Activated CD8-positive, alpha-beta memory T cell treated with anti-CD3 and anti-CD28 coated beads for 36 hours (primary cell): ENCODE measurements around the gene SHOC2. TPM values are rescaled to one million over a fixed set of nuclear protein-coding genes. Genes with fewer than 3 reads are reported as not detected.

Experiments used
- CTCF ChIA-PET: fragments of 350-600 bp; sonication (Branson Sonifier 250); formaldehyde crosslinking; loops from one replicate; lab custom pipeline; 2021; ENCODE audit warnings: antibody characterized with exemption; lab: Charles Lee
- POLR2A ChIA-PET: fragments of 350-600 bp; sonication (Branson Sonifier 250); formaldehyde crosslinking; loops from one replicate; lab custom pipeline; 2021; ENCODE audit warnings: antibody characterized with exemption; lab: Charles Lee
- total RNA-seq, 2 experiments: library from RNA; stranded (reverse); gene quantifications; one replicate each; pipeline ENCODE4 v1.2.3, GENCODE V29; 2021

The SHOC2 gene
- total RNA-seq, 2 experiments from 2014 or later = 51.3 to 51.4 TPM

DNA sequence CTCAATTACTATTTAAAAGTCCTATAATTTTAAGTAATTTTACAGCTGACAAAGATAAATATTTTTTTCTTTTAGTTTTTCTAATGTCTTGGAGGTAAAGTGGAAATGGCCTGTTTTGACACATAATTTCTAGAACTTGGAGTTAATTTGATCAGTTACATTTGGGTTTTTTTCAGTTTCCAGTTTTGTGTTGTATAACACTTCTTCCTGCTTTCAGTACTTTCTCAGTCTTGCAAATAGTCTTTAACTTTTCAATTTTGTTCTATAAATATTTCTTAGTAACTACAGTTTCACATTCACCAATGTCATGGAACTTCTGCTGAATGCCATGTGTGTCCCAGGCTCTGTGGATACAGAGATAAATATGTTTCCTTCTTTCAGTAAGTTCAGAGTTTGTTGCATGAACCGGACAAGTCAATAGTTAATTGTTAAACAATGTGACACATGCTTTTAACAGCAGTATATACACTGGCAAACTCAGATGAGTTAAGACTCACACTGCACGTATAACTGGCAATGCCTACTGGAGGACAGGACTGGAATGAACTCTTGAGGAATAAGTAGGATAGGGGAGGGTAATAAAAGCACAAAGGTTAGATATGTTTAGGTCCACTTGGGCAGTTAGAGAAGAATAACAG lies 4.6 kb downstream of the SHOC2 start:
- ChIA-PET CTCF (no interaction called here), POLR2A (no interaction called here)

DNA sequence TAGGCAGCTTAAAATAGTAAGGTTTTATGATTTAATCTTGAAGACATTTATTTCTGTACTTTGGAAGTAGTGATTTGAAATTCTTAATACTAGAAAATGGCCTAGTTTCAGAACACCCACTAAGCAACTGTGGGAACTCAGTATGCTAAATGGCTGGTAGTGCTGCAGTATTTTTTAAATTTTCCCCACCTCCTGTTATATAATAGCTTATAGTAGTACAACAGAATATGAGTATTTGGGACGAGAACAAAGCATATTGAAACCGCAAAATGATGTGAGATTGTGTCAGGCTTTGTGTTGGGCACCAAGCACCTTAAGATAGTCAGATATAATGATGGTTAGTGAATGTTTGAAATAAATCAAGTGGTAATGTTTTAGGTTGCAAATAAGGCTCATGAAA lies 8.1 kb downstream of the SHOC2 start:
- ChIA-PET CTCF (no interaction called here), POLR2A (no interaction called here)

DNA sequence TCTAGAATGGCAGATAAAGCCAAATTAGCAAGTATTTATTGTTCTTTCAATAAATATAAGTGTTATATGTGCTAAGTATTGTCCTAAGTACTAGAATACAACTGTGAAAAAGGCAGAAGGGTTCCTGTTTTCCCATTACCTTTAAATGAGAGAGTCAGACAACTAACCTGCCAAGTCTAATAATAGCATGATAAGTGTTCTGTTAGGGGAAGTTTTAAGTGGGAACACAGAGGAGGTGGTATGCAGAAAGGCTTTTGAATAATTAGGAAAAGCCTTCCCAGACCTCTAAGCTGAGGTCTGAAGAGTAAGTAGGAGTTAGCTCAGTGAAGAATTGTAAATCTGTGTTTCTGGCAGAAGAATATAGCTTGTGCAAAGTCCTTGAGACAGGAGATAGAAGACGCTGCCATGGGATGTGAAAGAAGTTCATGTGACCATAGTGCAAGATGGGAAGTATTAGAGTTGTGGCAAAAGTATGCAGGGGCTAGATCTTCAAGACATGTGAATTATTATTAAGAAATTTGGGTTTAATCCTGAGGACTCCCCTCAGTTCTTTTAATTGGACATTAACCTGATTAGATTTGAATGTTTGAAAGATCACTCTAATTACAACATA lies 12.5 kb downstream of the SHOC2 start:
- ChIA-PET POLR2A (no interaction called here), CTCF (no interaction called here)

DNA sequence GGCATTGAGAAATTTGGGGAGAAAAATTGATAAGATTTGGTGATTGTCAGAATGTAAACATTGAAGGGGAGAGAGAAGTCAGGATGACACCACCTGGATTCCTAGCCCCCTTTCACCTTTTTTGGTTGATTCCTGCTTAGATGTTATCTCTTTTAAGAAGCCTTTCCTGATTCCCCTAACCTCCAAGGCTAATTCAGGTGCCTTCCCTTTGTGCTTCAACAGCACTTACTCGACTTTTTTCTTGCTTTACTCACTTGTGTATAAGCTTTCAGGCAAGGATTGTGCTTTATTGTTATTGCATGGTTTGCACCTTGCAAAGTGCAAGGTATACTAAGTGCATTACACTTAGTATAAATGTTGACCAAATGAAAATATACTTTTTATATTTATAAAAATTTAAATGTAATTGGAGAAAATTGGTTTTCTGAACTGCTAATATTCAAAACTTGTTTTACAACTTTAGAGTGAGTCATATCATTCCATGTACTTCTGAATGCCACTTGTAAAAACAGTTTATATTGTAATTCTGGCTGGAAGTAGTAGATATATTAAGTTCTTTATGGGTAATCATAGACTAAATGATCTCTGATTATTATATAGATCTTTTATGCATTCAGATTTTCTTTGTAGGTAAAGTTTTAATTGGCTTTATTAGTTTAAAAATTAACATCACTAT lies 13.2 kb downstream of the SHOC2 start:
- POLR2A ChIA-PET = no interaction called here

DNA sequence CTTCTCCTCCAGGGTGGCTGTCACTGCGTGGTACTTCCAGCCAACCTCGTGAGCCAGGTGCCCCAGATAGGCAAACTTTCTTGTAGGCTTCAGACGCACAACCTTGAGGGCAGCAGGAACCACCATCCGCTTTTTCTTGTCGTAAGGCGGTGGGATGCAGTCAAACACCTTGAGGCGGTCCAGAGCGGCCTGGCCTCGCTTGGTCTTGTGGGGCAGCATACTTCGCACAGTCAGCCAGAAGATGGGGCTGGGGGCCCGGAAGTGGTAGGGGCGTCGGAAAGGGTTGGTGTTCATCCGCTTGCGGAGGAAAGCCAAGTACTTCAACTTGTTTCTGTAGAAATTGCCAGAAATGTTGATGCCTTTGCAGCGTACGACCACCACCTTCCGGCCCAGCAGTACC lies 17.4 kb downstream of the SHOC2 start:
- POLR2A ChIA-PET = no interaction called here
- CTCF ChIA-PET = no interaction called here

More for the DNA sequence above, 13.2 kb downstream of the SHOC2 start:
- CTCF ChIA-PET = no interaction called here

DNA sequence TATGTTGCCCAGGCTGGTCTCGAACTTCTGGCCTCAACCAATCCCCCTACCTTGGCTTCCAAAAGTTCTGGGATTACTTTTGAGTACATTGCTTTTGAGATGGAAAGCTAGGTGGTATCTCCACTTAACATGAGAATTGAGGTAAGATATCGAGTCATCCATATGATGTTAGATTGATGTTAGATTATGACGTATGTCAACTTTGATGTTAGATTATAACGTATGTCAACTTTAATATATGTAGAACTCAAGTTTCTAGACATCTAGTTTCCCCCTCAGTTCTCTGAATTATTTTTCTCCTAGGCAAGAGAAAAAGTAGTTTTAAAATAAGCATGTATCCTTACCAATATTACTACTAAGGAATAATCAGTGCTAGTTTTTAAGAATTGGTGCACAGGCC lies 20.0 kb downstream of the SHOC2 start:
- POLR2A ChIA-PET = no interaction called here
- CTCF ChIA-PET = no interaction called here

DNA sequence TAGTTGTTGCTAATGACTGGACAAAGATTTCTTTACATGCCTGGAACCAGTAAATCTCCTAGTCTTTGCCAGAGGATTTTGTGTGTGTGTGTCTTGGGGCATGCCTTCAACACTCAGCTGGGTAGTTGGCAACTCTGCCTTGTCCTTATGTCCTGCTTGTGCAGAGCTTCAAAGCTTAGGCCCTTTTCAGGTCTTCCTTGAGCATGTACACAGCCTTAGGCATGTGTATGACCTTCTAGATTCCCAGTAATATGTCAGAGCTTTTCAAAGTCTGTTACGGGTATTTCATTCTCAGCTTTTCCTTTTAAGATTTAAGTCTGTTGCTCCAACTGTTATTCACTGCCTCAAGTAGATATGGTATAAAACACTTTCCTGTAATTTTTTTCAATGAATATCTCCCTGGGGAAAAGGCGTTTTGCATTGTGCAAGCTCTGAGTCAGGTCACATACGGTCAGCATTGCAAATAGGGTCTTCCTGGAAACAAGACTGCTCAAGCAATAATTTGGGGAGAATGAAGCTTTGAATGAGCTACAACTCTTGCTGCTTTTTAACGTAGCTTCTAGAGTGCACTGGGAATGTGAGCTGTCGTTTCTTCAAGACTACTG lies 25.5 kb downstream of the SHOC2 start:
- POLR2A ChIA-PET = no interaction called here
- CTCF ChIA-PET = no interaction called here

DNA sequence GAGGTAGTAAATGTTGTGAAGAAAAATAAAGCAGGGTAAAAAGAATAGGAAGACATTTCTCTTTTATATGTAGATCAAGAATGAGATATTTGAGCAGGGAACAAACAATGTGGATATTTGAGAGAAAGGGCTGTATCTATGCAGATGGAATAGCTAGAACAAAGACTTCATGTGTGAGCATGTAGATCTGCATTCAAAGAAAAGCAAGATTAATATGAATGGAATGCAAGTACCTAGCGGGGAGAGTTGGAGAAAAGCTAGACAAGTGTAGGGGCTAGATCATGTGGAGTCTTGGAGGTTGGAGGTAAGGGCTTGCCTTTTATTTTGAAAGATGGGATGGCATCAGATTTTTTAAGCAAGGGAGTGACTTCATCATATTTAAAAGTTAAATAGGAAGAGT lies 27.1 kb downstream of the SHOC2 start:
- POLR2A ChIA-PET = no interaction called here
- CTCF ChIA-PET = no interaction called here

DNA sequence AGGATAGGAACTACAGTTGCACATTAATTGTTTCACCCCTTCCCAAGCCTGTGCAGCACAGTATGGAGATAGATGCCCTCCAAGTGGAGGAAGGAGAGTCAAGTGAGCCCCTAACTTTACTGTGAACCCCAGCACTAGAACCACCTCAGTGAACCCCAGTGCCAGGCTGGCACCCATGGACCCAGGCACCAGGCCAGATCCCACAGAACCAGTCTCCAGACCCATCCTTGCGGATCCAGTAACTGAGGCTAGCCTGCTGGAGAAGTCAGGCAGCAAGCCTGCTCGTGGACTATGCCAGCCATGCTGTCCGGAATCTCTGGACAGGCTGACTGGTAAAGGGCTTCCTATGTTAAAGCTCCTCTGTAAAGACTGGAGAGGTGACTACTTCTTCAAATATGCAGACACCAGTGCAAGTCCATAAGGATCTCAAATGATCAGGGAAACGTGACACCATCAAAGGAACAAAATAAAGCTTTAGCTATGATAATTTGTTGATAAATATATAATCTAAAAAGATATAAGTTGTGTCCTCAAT lies 27.7 kb downstream of the SHOC2 start:
- ChIA-PET POLR2A (no interaction called here), CTCF (no interaction called here)

DNA sequence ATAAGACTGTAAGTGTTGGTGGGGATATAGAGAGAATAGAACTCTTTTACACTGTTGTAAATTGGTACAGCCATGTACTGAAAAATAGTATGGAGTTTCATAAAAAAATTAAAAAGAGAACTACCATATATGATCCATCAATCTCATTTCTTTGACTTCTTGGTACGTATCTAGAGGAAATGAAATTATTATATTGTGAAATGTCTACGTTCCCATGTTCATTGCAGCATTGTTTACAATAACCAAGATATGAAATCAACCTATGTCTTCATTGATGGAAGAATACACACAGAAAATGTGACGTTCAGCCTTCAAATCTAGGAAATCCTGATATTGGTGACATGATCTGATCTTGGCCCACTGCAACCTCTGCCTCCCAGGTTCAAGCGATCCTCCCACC lies 32.0 kb downstream of the SHOC2 start:
- ChIA-PET POLR2A (no interaction called here), CTCF (no interaction called here)

DNA sequence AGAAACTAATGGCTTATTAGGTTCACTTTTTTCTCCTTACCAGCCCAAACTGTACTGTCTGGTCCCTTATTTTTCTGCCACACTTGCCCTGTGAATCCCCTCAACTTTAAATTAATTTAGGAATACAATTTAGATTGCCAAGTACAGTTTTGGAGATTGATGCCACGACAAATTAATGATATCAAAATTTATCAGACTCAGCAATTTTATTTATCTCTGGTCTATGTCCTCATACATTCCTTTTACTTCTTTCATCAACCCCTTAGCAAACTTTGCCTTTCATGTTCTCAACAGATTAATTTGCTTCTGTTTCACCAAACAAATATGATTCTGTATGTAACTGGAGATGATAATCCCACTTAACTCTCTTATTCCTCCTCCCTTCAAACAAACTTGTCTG lies 38.2 kb downstream of the SHOC2 start:
- ChIA-PET CTCF (no interaction called here), POLR2A (no interaction called here)

DNA sequence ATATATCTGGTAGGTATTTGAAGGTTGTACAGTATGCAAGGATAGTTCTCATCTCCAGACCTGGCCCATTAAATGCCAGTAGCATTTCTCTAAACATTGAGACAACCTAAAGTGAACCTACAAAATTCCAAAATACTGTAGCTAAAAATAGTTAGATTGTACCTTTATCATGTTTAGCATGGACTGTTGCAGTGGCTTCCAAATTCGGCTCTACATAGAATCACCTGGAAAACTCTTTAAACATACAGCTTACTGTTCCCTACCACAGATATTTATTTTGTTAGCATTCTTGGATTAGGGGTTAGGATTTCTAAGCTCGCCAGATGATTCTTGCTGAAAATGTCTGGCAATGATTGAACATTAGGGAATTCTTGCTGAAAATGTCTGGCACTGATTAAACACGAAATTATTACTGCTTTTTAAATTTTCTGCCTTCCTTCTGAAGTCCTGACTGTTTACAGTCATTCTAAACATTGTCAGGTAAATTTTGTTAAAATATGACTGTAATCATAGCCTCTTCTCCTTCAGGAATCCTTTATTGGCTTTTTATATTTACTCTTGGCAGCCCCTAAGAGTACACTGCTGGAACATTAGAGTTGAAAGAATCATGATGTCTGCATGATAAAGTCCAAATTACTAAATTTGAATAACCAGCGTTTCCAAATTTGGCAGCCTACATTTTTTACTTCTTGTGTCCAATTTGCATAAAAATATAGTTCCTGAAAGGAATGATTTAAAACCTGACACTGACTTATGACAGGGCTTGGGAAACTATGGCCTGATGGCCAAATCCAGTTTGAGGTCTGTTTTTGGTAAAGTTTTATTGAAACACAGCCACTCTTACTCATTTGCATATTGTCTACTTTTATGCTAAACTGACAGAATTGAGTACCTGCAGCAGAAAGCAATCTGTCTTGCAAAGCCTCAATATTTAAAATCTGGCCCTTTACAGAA lies 40.3 kb downstream of the SHOC2 start:
- ChIA-PET POLR2A (no interaction called here), CTCF (interaction anchor here (0.9 kb wide), 1 partner anchor 42 kb away, joined by 3 read pairs; no protein-coding TSS in a partner anchor)

DNA sequence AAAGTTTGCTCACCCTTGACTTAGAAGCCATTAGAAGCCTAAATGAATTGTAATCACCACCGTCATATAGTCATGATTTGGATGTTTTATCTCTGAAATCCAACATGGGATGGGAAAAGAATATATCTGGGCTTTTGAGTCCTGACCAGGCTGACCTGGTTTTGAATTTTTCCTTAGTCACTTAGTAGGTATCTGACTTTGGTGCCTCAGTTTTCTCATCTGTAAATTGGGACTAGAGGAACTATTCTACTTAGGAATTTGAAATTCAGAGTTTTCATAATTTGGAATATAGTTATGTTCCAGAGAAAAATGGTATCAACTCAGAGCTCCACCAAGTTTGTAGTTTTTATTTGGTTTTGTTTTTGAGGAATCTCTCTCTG lies 40.9 kb downstream of the SHOC2 start:
- ChIA-PET CTCF (interaction anchor here (0.9 kb wide), 1 partner anchor 42 kb away, joined by 3 read pairs; no protein-coding TSS in a partner anchor), POLR2A (no interaction called here)

DNA sequence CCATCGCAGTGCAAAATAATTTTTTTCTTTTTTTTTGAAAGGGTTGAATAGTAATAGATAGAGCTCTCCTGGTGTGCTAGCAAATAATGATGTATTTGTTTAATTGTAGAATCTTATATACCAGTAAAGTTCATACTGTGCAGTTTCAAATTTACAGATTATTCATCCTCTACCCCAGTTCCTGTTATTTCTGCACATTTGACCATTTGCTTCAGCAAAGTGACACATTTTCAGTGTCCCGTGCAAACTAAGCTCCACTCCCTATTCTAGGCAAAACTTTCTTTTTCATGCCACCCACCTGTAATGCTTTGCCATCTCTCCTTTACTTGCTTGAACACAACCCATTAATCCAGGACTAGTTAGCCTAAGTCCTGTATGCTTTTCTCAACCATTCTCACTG lies 43.0 kb downstream of the SHOC2 start:
- CTCF ChIA-PET = no interaction called here
- POLR2A ChIA-PET = interaction anchor here (0.6 kb wide), 2 partner anchors 104 to 201 kb away, joined by 3 read pairs; no protein-coding TSS in a partner anchor

DNA sequence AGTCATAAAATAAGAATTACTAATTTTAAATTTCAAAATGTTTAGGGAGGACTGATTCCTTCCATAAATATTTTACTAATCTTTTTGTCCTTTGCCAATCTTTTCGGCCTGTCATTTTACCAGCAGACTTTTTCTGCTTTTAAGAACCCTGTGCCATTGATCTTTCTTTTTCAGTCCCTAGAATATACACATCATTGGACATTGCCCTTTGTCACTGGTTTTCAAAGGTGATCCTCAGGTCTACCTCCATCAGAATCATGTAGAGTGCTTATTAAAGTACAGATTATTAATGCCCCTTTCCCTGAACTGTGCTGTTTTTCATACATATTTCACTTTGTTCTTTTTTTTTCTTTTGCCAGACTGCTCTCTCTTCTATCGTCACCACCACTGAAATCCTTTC lies 43.8 kb downstream of the SHOC2 start:
- POLR2A ChIA-PET = no interaction called here
- CTCF ChIA-PET = no interaction called here

DNA sequence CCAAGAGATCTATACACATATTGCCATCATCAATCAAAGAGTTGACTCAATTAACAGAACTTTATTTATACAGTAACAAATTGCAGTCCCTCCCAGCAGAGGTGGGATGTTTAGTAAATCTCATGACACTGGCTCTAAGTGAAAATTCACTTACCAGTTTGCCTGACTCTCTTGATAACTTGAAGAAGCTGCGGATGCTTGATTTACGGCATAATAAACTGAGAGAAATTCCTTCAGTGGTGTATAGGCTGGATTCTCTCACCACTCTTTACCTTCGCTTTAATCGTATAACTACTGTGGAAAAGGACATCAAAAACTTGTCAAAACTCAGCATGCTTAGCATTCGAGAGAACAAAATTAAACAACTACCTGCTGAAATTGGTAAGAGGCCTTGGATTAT lies 45.3 kb downstream of the SHOC2 start:
- ChIA-PET POLR2A (no interaction called here), CTCF (no interaction called here)

DNA sequence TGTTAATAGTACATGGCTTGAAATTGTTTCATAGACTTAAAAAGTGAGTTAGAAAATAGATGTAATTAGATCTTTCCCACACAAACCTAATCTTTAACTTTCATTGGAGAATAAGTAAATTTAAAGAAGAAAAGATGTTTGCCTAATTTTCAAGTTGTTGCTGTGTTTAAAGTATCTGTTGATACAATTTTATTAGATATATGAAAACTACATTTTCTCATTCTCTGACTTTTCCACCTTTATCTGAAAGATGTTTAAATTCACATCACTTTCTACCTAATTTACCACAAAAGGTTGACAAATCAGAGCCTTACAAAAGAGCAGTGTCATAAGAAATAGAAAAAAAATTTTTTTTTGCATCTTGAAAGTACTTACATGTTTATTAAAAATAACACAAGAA lies 45.8 kb downstream of the SHOC2 start:
- ChIA-PET CTCF (no interaction called here), POLR2A (no interaction called here)

DNA sequence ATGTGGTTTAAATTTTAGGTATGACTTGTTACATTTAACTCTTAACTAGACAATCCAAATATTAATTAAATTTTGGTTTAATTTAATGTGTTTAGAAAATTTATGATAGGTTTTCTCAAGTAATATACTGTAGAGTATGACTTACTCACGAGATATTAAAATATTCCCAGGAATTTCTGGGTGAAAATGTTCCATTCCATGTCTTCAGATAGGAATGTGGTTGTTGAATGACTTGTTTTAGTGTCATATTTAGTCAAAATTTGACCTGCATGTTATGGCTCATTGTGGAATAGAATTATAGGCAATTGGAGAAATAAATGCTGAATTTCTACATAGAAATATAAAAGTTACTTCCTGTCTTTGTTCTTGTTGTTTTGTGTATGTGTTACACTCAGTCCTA lies 46.7 kb downstream of the SHOC2 start:
- ChIA-PET POLR2A (no interaction called here), CTCF (no interaction called here)

DNA sequence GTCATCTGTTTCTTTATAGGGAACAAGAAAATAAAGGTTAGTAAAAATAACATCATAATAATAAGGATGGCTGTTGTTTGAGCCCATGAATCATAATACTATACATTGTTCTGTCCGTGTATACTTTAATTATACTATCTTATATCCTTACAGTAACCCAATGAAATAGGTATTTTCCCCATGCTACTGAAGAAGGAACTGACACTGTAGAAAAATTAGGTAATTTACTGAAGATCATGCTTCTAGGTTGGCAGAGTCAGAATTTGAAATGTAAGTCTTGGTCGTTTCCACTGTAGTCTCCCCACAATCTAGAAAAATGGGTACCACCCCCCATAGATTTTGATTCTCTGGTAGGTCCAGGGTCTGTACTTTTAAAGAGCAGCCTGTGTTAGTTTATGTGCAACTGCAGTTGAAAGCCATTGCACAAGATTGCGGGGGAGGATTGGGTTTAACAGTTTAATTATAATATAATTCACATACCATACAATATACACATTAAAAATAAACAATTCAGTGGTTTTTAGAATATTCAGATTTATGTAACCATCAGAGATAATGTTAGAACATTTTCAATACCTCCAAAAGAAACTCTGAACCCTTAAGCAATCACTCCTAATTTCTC lies 47.7 kb downstream of the SHOC2 start:
- POLR2A ChIA-PET = no interaction called here
- CTCF ChIA-PET = no interaction called here
